K562 (cell line): Measurements from ENCODE around the gene HMCN1. TPM values are rescaled to one million over a fixed set of nuclear protein-coding genes. Genes with fewer than 3 reads are reported as not detected.

Source experiments
- ARNT ChIP-seq, 2 experiments: fragments of 450-650 bp; IDR thresholded peaks; 2 replicates each; pipeline ENCODE4 v1.6.1; 2016; ENCODE audit warnings: mild to moderate bottlenecking in 1 of 2
- ATF3 ChIP-seq, 2 experiments: fragments of 450-650 bp in 1 of 2; sonication (generic) in 1 of 2; formaldehyde crosslinking in 1 of 2; IDR thresholded peaks in 1 of 2; conservative IDR thresholded peaks in 1 of 2; 2 replicates each; pipeline versions ENCODE4 v1.6.1 to v1.8.1; 2016 to 2023; ENCODE audit warnings: mild to moderate bottlenecking in 2 of 2, moderate library complexity in 2 of 2, inconsistent platforms in 1 of 2, missing genetic modification reagents in 1 of 2
- CC2D1A ChIP-seq: fragments of 450-650 bp; IDR thresholded peaks from 2 replicates; pipeline ENCODE4 v1.6.1; 2017; ENCODE audit warnings: mild to moderate bottlenecking
- CHAMP1 ChIP-seq: fragments of 450-650 bp; IDR thresholded peaks from 2 replicates; pipeline ENCODE4 v1.6.1; 2016; ENCODE audit warnings: mild to moderate bottlenecking
- COPS2 ChIP-seq: fragments of 450-650 bp; conservative IDR thresholded peaks from 2 replicates; pipeline ENCODE4 v1.6.1; 2016; ENCODE audit warnings: mild to moderate bottlenecking, moderate library complexity
- EWSR1 ChIP-seq: fragments of 450-650 bp; IDR thresholded peaks from 2 replicates; pipeline ENCODE4 v1.6.1; 2018; ENCODE audit warnings: borderline replicate concordance, mild to moderate bottlenecking, low read depth, moderate library complexity; ENCODE audit not compliant: partially characterized antibody
- FOXP1 ChIP-seq: sonication (generic); formaldehyde crosslinking; IDR thresholded peaks from 2 replicates; pipeline ENCODE4 v1.8.0; 2022; ENCODE audit warnings: mild to moderate bottlenecking, missing genetic modification reagents
- GATA2 ChIP-seq: sonication (generic); formaldehyde crosslinking; IDR thresholded peaks from 2 replicates; pipeline ENCODE4 v1.4.0; 2020; ENCODE audit warnings: mild to moderate bottlenecking, missing genetic modification reagents
- HDAC1 ChIP-seq, 2 experiments: fragments of 450-650 bp; IDR thresholded peaks; 2 replicates each; pipeline ENCODE4 v1.6.1; 2016 to 2017; ENCODE audit warnings: inconsistent platforms in 1 of 2, mild to moderate bottlenecking in 1 of 2, moderate library complexity in 1 of 2
- HDAC6 ChIP-seq: IDR thresholded peaks from 2 replicates; pipeline ENCODE4 v1.6.1; 2012; ENCODE audit warnings: low read depth, mild to moderate bottlenecking, control low read depth, inconsistent platforms, low read length, moderate library complexity
- HNRNPH1 ChIP-seq: fragments of 200-400 bp; formaldehyde crosslinking; optimal IDR thresholded peaks from 2 replicates; pipeline ENCODE3; 2017; ENCODE audit warnings: low read depth, mild to moderate bottlenecking, low read length, moderate library complexity
- HNRNPLL ChIP-seq: fragments of 200-400 bp; formaldehyde crosslinking; IDR thresholded peaks from 2 replicates; pipeline ENCODE4 v1.6.1; 2017; ENCODE audit warnings: low read length, low read depth, mild to moderate bottlenecking; ENCODE audit not compliant: poor library complexity, severe bottlenecking
- ILF3 ChIP-seq: fragments of 450-650 bp; IDR thresholded peaks from 2 replicates; pipeline ENCODE4 v1.6.1; 2018; ENCODE audit warnings: antibody characterized with exemption, mild to moderate bottlenecking, moderate library complexity, borderline replicate concordance
- MAFF ChIP-seq: IDR thresholded peaks from 2 replicates; pipeline ENCODE4 v1.6.1; 2012; ENCODE audit warnings: low read length, improper control_type of control experiment
- ZBTB8A ChIP-seq: fragments of 450-650 bp; IDR thresholded peaks from 2 replicates; pipeline ENCODE4 v1.6.1; 2018; ENCODE audit warnings: mild to moderate bottlenecking, moderate library complexity; ENCODE audit not compliant: partially characterized antibody
- ZNF143 ChIP-seq: sonication (generic); formaldehyde crosslinking; IDR thresholded peaks from 2 replicates; pipeline ENCODE4 v1.9.0; 2022; ENCODE audit warnings: mild to moderate bottlenecking, missing genetic modification reagents
- ZNF174 ChIP-seq: fragments of 250-450 bp; sonication (Bioruptor Pico); IDR thresholded peaks from 2 replicates; pipeline ENCODE4 v1.4.0; 2020; ENCODE audit warnings: mild to moderate bottlenecking
- ZNF274 ChIP-seq: IDR thresholded peaks from 2 replicates; pipeline ENCODE4 v1.6.1; 2011; ENCODE audit warnings: low read depth, mild to moderate bottlenecking, low read length, moderate library complexity, borderline replicate concordance
- ZNF512 ChIP-seq: IDR thresholded peaks from 2 replicates; pipeline ENCODE4 v1.6.1; 2016; ENCODE audit warnings: missing genetic modification characterization, missing compliant biosample characterization
- ZNF639 ChIP-seq, 2 experiments: fragments of 200-800 bp in 1 of 2; sonication (Bioruptor generic) in 1 of 2; sonication (generic) in 1 of 2; formaldehyde crosslinking in 1 of 2; IDR thresholded peaks in 1 of 2; conservative IDR thresholded peaks in 1 of 2; 2 replicates each; pipeline versions ENCODE4 v1.5.0 to v1.6.1; 2016 to 2020; ENCODE audit warnings: missing compliant biosample characterization in 1 of 2, missing genetic modification characterization in 1 of 2, missing genetic modification reagents in 1 of 2
- ZNF644 ChIP-seq: fragments of 200-800 bp; sonication (Bioruptor generic); IDR thresholded peaks from 2 replicates; pipeline ENCODE4 v1.6.1; 2016; ENCODE audit warnings: low read depth, missing genetic modification characterization, missing compliant biosample characterization
- polyA plus RNA-seq, 8 experiments: library from polyadenylated mRNA; depleted of rRNA in 4 of 8; stranded (reverse) in 5 of 8; unstranded in 3 of 8; fragments of >200 nt; fragmentation: Nextera tagmentation in 2 of 8; fragmentation: Illumina TruSeq in 1 of 8; extraction: Ambion mirVana in 2 of 8; extraction: Trizol in 1 of 8; gene quantifications; 2 replicates each; pipeline versions ENCODE4 v1.2.1 to v1.2.3, GENCODE V29; 2011 to 2014; ENCODE audit warnings: inconsistent platforms in 1 of 8, missing spikeins in 1 of 8
- total RNA-seq, 7 experiments: library from RNA; depleted of rRNA in 6 of 7; stranded (reverse); fragments of >200 nt in 6 of 7; fragmentation: Illumina TruSeq in 2 of 7; extraction: Trizol in 2 of 7; gene quantifications; 2 replicates each; pipeline versions ENCODE4 v1.2.1 to v1.2.3, GENCODE V29; 2011 to 2021; ENCODE audit warnings: low replicate concordance in 1 of 7

HMCN1 gene
- total and polyA plus RNA-seq, 9 of the 15 experiments (the other 6 are each of a cell fraction or from before 2014, with no cell fraction given), result 0.07 to 0.36 (median 0.21) TPM

- TF ChIP-seq FOXP1 (CRISPR knock-in tag), result no peak
- peak in 1 of 2 experiments; percentile 72; a peak in 2 of 4 replicates for TF ChIP-seq HDAC1 (IDR thresholded peaks at IDR 0.05)
- peak; percentile 74; the same call in 1 of the 2 replicates for TF ChIP-seq CC2D1A
- no peak for TF ChIP-seq ZNF512 (tag)
- TF ChIP-seq ZBTB8A, result no peak
- no peak for TF ChIP-seq ZNF639 (CRISPR knock-in tag; conservative IDR thresholded peaks at IDR 0.05 in 1 of 2, IDR thresholded peaks at IDR 0.05 in 1 of 2)
- no peak for TF ChIP-seq ZNF274
- no peak for TF ChIP-seq EWSR1
- TF ChIP-seq ZNF174 (CRISPR knock-in tag), result no peak
- TF ChIP-seq COPS2, result no peak
- no peak for TF ChIP-seq ZNF644 (tag)
- TF ChIP-seq HDAC6, result no peak
- TF ChIP-seq MAFF, result no peak
- TF ChIP-seq ILF3, result 0 out of 2 replicates have a peak, but pooled peaks have one; percentile 26
- TF ChIP-seq GATA2 (CRISPR knock-in tag), result peak; percentile 85
- peak in 1 of 2 experiments; percentile 71; a peak in 1 of 4 replicates for TF ChIP-seq ARNT (IDR thresholded peaks at IDR 0.05)
- TF ChIP-seq HNRNPLL, result no peak
- 0 out of 2 replicates have a peak, but pooled peaks have one; percentile 33 for TF ChIP-seq ATF3 (IDR thresholded peaks at IDR 0.05)
- no peak for TF ChIP-seq ATF3 (CRISPR knock-in tag; conservative IDR thresholded peaks at IDR 0.05)
- TF ChIP-seq CHAMP1, result peak; percentile 65; the same call in 1 of the 2 replicates
- no peak for TF ChIP-seq HNRNPH1
- TF ChIP-seq ZNF143 (CRISPR knock-in tag), result no peak
Observed at GRCh38 chr1:186046437-186047211, 312.4 kb downstream of the HMCN1 start (continued).
